K562 (cell line): ENCODE data around the gene IL17REL. TPM values are rescaled to one million over a fixed set of nuclear protein-coding genes. Genes with fewer than 3 reads are reported as not detected.

Source experiments
- ATAC-seq: fragments of 200-7000 bp; cut with Tn5 transposase; 3 replicates; pipeline ENCODE4 v1.9.1; 2020; ENCODE audit warnings: moderate library complexity
- BruUV-seq: library from RNA; stranded (reverse); fragments of 400-500 nt; replicated peaks from 2 replicates; lab custom pipeline; 2021; lab: Mats Ljungman, UMichigan
- CTCF ChIA-PET: fragments of 300-600 bp; formaldehyde crosslinking; extraction: SDS; loops from one replicate; lab custom pipeline; 2021; ENCODE audit warnings: low intra/inter-chr PET ratio; lab: Yijun Ruan, JAX
- POLR2A ChIA-PET: fragments of 300-600, 350-650 bp; sonication (Branson Sonifier 250); formaldehyde crosslinking; extraction: SDS; loops from one replicate; lab custom pipeline; 2021; ENCODE audit warnings: antibody characterized with exemption, inconsistent platforms; lab: Yijun Ruan, JAX
- DNase-seq, 4 experiments: peaks; one replicate each; pipeline versions ENCODE4 v3.0.0 to v3.0.0-alpha.2; 2011 to 2018; ENCODE audit warnings: low spot score in 3 of 4, mixed read lengths in 3 of 4; ENCODE audit errors: extremely low read depth in 1 of 4
- FAIRE-seq: peaks from 2 replicates; lab custom pipeline; 2011; peaks lifted over from hg19 to GRCh38; lab: Jason Lieb, UNC
- H2AFZ ChIP-seq: 2 replicates; pipeline ENCODE4 v1.6.0; 2011; ENCODE audit warnings: low read depth, low read length, control low read depth, inconsistent platforms
- H3K27ac ChIP-seq: fragments of 200-600 bp; 3 replicates; pipeline ENCODE4 v1.8.0; 2011; ENCODE audit warnings: low read depth, mild to moderate bottlenecking, control low read depth, inconsistent platforms, low read length, moderate library complexity, mixed read lengths; ENCODE audit errors: extremely low read depth
- H3K27me3 ChIP-seq, 2 experiments: fragments of 300-600 bp in 1 of 2; 2 replicates in 1 of 2; 3 replicates in 1 of 2; pipeline versions ENCODE4 v1.6.0 to v1.8.0; 2011; ENCODE audit warnings: inconsistent platforms in 2 of 2, low read length in 2 of 2, mild to moderate bottlenecking in 1 of 2, mixed read lengths in 1 of 2, moderate library complexity in 1 of 2; ENCODE audit not compliant: control insufficient read depth in 2 of 2, insufficient read depth in 2 of 2
- H3K36me3 ChIP-seq: fragments of 300-600 bp; 3 replicates; pipeline ENCODE4 v1.8.0; 2011; ENCODE audit warnings: mild to moderate bottlenecking, low read length, inconsistent platforms; ENCODE audit not compliant: control insufficient read depth, insufficient read depth
- H3K4me1 ChIP-seq, 2 experiments: fragments of 200-600 bp in 1 of 2; replicated peaks in 1 of 2; 2 replicates in 1 of 2; 3 replicates in 1 of 2; pipeline versions ENCODE4 v1.5.1 to v1.8.0; 2011; ENCODE audit warnings: inconsistent platforms in 2 of 2, low read length in 2 of 2, mild to moderate bottlenecking in 1 of 2, mixed read lengths in 1 of 2, moderate library complexity in 1 of 2; ENCODE audit not compliant: control insufficient read depth in 2 of 2, insufficient read depth in 2 of 2
- H3K4me2 ChIP-seq: 2 replicates; pipeline ENCODE4 v1.6.1; 2011; ENCODE audit warnings: low read length, control low read depth, inconsistent platforms, mixed read lengths; ENCODE audit not compliant: insufficient read depth
- H3K4me3 ChIP-seq: fragments of 200-600 bp; sonication (generic), shearing (Covaris generic); 2 replicates; pipeline ENCODE4 v1.5.1; 2016; ENCODE audit warnings: control low read depth, inconsistent platforms
- H3K79me2 ChIP-seq: fragments of 200-600 bp; 3 replicates; pipeline ENCODE4 v1.8.0; 2011; ENCODE audit warnings: low read length, inconsistent platforms; ENCODE audit not compliant: control insufficient read depth, insufficient read depth
- H3K9ac ChIP-seq, 2 experiments: 2 replicates each; pipeline versions ENCODE4 v1.6.0 to v1.6.1; 2011; ENCODE audit warnings: low read depth in 2 of 2, low read length in 2 of 2, control low read depth in 1 of 2, inconsistent platforms in 1 of 2, mild to moderate bottlenecking in 1 of 2, mixed read lengths in 1 of 2; ENCODE audit not compliant: insufficient read depth in 1 of 2
- H3K9me1 ChIP-seq: one replicate; pipeline ENCODE4 v1.6.0; 2011; ENCODE audit warnings: inconsistent platforms, mild to moderate bottlenecking, low read length, moderate library complexity; ENCODE audit not compliant: control insufficient read depth, insufficient read depth
- H3K9me3 ChIP-seq: replicated peaks from 2 replicates; pipeline ENCODE4 v1.5.1; 2011; ENCODE audit warnings: low read depth, low read length, inconsistent platforms; ENCODE audit not compliant: control insufficient read depth, insufficient read depth
- H4K20me1 ChIP-seq: replicated peaks from 2 replicates; pipeline ENCODE4 v1.6.1; 2011; ENCODE audit warnings: low read length, inconsistent platforms, mixed read lengths; ENCODE audit not compliant: control insufficient read depth, insufficient read depth
- HDAC1 ChIP-seq, 2 experiments: fragments of 450-650 bp; IDR thresholded peaks; 2 replicates each; pipeline ENCODE4 v1.6.1; 2016 to 2017; ENCODE audit warnings: inconsistent platforms in 1 of 2, mild to moderate bottlenecking in 1 of 2, moderate library complexity in 1 of 2
- HOXB6 ChIP-seq: fragments of 250-450 bp; sonication (Bioruptor Pico); IDR thresholded peaks from 2 replicates; pipeline ENCODE4 v1.5.1; 2022; ENCODE audit warnings: mild to moderate bottlenecking, borderline replicate concordance
- MBD1 ChIP-seq: fragments of 250-450 bp; sonication (Bioruptor Pico); IDR thresholded peaks from 2 replicates; pipeline ENCODE4 v1.8.0; 2022; ENCODE audit warnings: inconsistent platforms
- RAD21 ChIP-seq, 2 experiments: fragments of 250-450 bp in 1 of 2; fragments of 450-650 bp in 1 of 2; sonication (Bioruptor Pico) in 1 of 2; formaldehyde crosslinking in 1 of 2; IDR thresholded peaks in 1 of 2; conservative IDR thresholded peaks in 1 of 2; 2 replicates each; pipeline versions ENCODE4 v1.4.0 to v1.8.0; 2020 to 2022; ENCODE audit warnings: mild to moderate bottlenecking in 2 of 2, moderate library complexity in 1 of 2
- ZBTB11 ChIP-seq, 3 experiments: fragments of 200-800 bp in 1 of 3; fragments of 250-450 bp in 1 of 3; fragments of 450-650 bp in 1 of 3; sonication (Bioruptor Pico) in 1 of 3; sonication (Bioruptor generic) in 1 of 3; formaldehyde crosslinking in 1 of 3; IDR thresholded peaks; 2 replicates each; pipeline versions ENCODE4 v1.6.1 to v1.8.0; 2016 to 2022; ENCODE audit warnings: mild to moderate bottlenecking in 2 of 3, missing genetic modification characterization in 2 of 3, missing compliant biosample characterization in 1 of 3, moderate library complexity in 1 of 3
- ZNF398 ChIP-seq: fragments of 250-450 bp; sonication (Bioruptor Pico); IDR thresholded peaks from 2 replicates; pipeline ENCODE4 v1.8.0; 2021; ENCODE audit warnings: moderate library complexity, mild to moderate bottlenecking, inconsistent platforms
- ZNF75A ChIP-seq: fragments of 450-650 bp; formaldehyde crosslinking; IDR thresholded peaks from 2 replicates; pipeline ENCODE4 v1.4.0; 2020; ENCODE audit warnings: mild to moderate bottlenecking
- WGBS: fragments of 100-300 bp; shearing (Covaris generic); methylation state at CpG from one replicate; pipeline ENCODE4 v1.1.6; 2016; ENCODE audit warnings: low coverage, mixed read lengths; ENCODE audit not compliant: insufficient coverage; ENCODE audit errors: missing lambda C conversion rate; 5-methylcytosine and 5-hydroxymethylcytosine counted together
- in situ Hi-C: fragments of 300-500 bp; cut with MboI; formaldehyde crosslinking; loops from 4 replicates; pipeline ENCODE4 v1.15.0; 2018; ENCODE audit warnings: inconsistent platforms, mixed read lengths
- intact Hi-C: fragments of 100-400 bp; cut with micrococcal nuclease; formaldehyde crosslinking; loops from 2 replicates; pipeline ENCODE4 v1.14.2; 2022
- polyA plus RNA-seq, 8 experiments: library from polyadenylated mRNA; depleted of rRNA in 4 of 8; stranded (reverse) in 5 of 8; unstranded in 3 of 8; fragments of >200 nt; fragmentation: Nextera tagmentation in 2 of 8; fragmentation: Illumina TruSeq in 1 of 8; extraction: Ambion mirVana in 2 of 8; extraction: Trizol in 1 of 8; gene quantifications; 2 replicates each; pipeline versions ENCODE4 v1.2.1 to v1.2.3, GENCODE V29; 2011 to 2014; ENCODE audit warnings: inconsistent platforms in 1 of 8, missing spikeins in 1 of 8
- total RNA-seq, 7 experiments: library from RNA; depleted of rRNA in 6 of 7; stranded (reverse); fragments of >200 nt in 6 of 7; fragmentation: Illumina TruSeq in 2 of 7; extraction: Trizol in 2 of 7; gene quantifications; 2 replicates each; pipeline versions ENCODE4 v1.2.1 to v1.2.3, GENCODE V29; 2011 to 2021; ENCODE audit warnings: low replicate concordance in 1 of 7

IL17REL gene
- total and polyA plus RNA-seq, 9 of the 15 experiments (the other 6 are each of a cell fraction or from before 2014, with no cell fraction given): 0.05 to 0.42 (median 0.11) TPM; not detected in 4

- TF ChIP-seq ZBTB11 (CRISPR knock-in tag; IDR thresholded peaks at IDR 0.05): no peak
Observed at GRCh38 chr22:49956418-49956770, 56.2 kb downstream of the IL17REL start (continued).

GRCh38 chr22:49955581-49956417 is 56.8 kb downstream of the IL17REL start:
- Histone ChIP-seq H4K20me1 (no peaks in the 10 kb centered on the region), H3K4me2 (no peak overlapping the region), H2AFZ (no peak overlapping the region), H3K27me3 (no peaks in the 10 kb centered on the region), H3K4me3 (no peak overlapping the region), H3K9ac (peak overlapping the region in 1 of 2 experiments; percentile 36; a peak in 1 of 4 replicates), H3K36me3 (no peaks in the 10 kb centered on the region), H3K9me3 (no peaks in the 10 kb centered on the region), H3K9me1 (no peaks in the 10 kb centered on the region), H3K79me2 (peaks cover 10% of the 10 kb centered on the region), H3K27ac (no peak overlapping the region), H3K4me1 (peaks cover 12 to 90% of the 10 kb centered on the region in 2 experiments)
- WGBS: 72% methylated on average over 12 of the region's 22 CpGs
- ATAC-seq (no peak), FAIRE-seq (no peak), DNase-seq (no peak)
- in situ Hi-C loops: no loop called here
- intact Hi-C loops: no loop called here
- TF ChIP-seq ZNF398 (CRISPR knock-in tag) (no peak), HOXB6 (CRISPR knock-in tag) (no peak), ZNF75A (no peak), MBD1 (CRISPR knock-in tag) (no peak), RAD21 (CRISPR knock-in tag; conservative IDR thresholded peaks at IDR 0.05 in 1 of 2, IDR thresholded peaks at IDR 0.05 in 1 of 2) (no peak), HDAC1 (IDR thresholded peaks at IDR 0.05) (no peak)
- no TSS peak for BruUV-seq
- ChIA-PET CTCF (no interaction called here), POLR2A (interaction anchor here (0.6 kb wide), 2 partner anchors 10 to 148 kb away, joined by 3 to 4 read pairs; no protein-coding TSS in a partner anchor)
